A549 (cell line): ENCODE data around the gene C1orf115. TPM values are rescaled to one million over a fixed set of nuclear protein-coding genes. Genes with fewer than 3 reads are reported as not detected.

ENCODE experiments used
- polyA plus RNA-seq, 4 experiments: library from polyadenylated mRNA; depleted of rRNA in 3 of 4; stranded (reverse); fragments of >200 nt; fragmentation: RNase III in 1 of 4; extraction: RNeasy Plus Mini Kit Qiagen cat#74134 plus additional on column Dnase treatment in 1 of 4; gene quantifications; 2 replicates in 3 of 4; 3 replicates in 1 of 4; pipeline ENCODE4 v1.2.3, GENCODE V29; 2011 to 2017

Gene C1orf115
- polyA plus RNA-seq, 2 of the 4 experiments (the other 2 are of a cell fraction): 6.4 to 7.5 TPM

Other genes starting within 250 kb of the C1orf115 start
- 0.03 TPM in 2 replicates for gene MARK1, start 162.2 kb upstream of the C1orf115 start, polyA plus RNA-seq (2011; rRNA removed)
- gene MARK1, start 162.2 kb upstream of the C1orf115 start, polyA plus RNA-seq (2017; fragmentation: RNase III; extraction: RNeasy Plus Mini Kit Qiagen cat#74134 plus additional on column Dnase treatment): 0.05 to 0.22 TPM (median 0.05 TPM) in 3 replicates
- gene MTARC2, start 58.0 kb downstream of the C1orf115 start, polyA plus RNA-seq (2011; rRNA removed): 17.7 and 18.4 TPM in 2 replicates
- 11.1 to 14.6 TPM (median 13.5 TPM) in 3 replicates for gene MTARC2, start 58.0 kb downstream of the C1orf115 start, polyA plus RNA-seq (2017; fragmentation: RNase III; extraction: RNeasy Plus Mini Kit Qiagen cat#74134 plus additional on column Dnase treatment)
- gene MTARC1, start 96.5 kb downstream of the C1orf115 start, polyA plus RNA-seq (2011; rRNA removed): 9.1 and 9.5 TPM in 2 replicates
- gene MTARC1, start 96.5 kb downstream of the C1orf115 start, polyA plus RNA-seq (2017; fragmentation: RNase III; extraction: RNeasy Plus Mini Kit Qiagen cat#74134 plus additional on column Dnase treatment): 10.1 to 10.9 TPM (median 10.5 TPM) in 3 replicates
- gene HLX, start 189.1 kb downstream of the C1orf115 start, polyA plus RNA-seq (2011; rRNA removed): 0.70 and 0.86 TPM in 2 replicates
- gene HLX, start 189.1 kb downstream of the C1orf115 start, polyA plus RNA-seq (2017; fragmentation: RNase III; extraction: RNeasy Plus Mini Kit Qiagen cat#74134 plus additional on column Dnase treatment): 4.8 to 5.6 TPM (median 4.9 TPM) in 3 replicates